Measurements from ENCODE around the gene SLC8A1.

The SLC8A1 gene

GRCh38 chr2:40178971-40179370 lies 272.9 kb downstream of the SLC8A1 start:
- DNase-seq, result no peak

DNA sequence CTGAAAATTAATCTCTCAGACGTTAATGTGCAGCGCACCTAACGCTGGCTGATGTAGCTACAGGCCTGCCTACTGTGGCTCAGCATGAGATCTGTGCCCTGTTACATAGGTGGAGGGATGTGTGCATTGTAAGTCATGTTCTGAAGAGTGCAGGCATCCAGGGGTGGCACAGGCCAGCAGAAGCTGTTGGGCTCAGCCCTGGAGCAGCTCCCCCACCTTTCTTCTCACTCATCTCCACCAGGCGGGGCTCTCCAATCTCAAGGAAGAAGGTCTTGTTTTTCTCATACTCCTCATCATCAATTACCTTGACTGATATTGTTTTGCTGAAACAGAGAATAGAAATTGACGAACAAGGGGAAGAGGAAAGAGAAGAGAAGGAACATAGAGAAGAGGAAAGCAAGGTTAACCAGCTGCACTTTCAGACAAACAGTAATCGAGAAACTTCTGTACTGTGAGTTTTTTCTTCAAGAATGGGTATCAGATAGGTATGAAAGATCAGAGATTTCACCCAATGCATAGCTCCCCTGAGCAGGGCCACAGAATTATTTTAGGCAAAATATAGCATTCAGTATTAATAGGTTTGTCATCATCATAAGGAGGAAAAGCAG lies 273.6 kb downstream of the SLC8A1 start:
- DNase-seq, result no peak

DNA sequence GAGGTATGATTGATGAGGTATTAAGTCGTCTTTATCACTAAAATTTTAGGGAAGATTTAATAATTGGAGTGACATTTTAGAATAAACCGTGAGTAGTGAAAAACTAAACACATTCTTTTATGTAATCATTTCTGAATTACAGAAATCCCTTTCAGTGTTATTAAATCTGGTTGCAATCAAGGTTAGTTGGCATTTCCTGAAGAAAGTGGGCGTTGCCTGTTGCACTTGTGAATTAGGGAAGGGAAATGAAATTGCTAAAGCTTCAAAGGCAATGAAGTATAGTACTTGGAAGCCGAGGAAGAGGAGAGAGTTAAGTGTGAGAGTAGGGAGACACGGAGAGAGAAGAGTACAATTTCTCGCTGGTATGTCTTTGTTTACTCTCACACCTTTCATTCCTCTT lies 274.5 kb downstream of the SLC8A1 start:
- no peak for DNase-seq

- DNase-seq, result no peak
Observed at GRCh38 chr2:40173276-40173675, 278.6 kb downstream of the SLC8A1 start.

DNA sequence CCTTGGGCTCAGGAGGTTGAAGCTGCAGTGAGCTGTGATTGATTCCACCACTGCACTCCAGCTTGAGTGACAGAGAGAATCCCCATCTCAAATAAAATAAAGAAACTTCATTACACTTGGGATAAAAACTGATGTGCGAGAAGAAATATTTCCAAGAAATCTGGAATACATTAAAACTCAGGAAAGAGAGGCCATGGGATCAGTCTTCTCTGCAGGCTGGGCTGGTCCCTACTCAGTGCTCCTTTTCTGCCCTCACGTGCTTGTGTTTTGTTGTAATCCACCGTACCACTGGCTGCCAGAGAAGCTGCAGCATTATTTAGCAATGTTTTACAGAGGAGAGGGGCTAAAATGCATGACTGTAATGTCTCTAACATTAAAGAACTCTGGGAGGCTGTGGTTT lies 282.0 kb downstream of the SLC8A1 start:
- DNase-seq, result no peak

- DNase-seq, result no peak
Observed at GRCh38 chr2:40169430-40169829, 282.5 kb downstream of the SLC8A1 start.

GRCh38 chr2:40168546-40168945 lies 283.3 kb downstream of the SLC8A1 start:
- DNase-seq, result no peak

DNA sequence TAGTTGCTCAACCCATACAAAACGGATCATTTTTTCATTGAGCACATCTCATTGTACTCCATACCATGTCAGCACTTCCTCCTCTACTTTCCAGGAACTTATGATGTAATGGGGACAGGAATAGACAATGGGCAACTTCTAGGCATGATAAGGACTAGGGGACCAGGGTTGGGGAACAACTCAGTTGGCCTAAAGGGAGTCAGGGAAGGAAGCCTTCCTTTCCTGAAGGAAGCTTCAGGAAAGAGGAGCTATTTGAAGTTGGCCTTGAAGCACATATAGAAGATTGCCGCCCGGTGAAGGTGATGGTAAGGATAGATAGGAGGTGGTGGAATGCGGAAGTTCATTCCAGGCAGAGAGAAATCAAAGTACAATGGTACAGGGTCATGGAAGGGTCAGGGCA lies 283.9 kb downstream of the SLC8A1 start:
- no peak for DNase-seq

GRCh38 chr2:40166006-40166405 lies 285.9 kb downstream of the SLC8A1 start:
- no peak for DNase-seq

GRCh38 chr2:40165509-40165844 lies 286.4 kb downstream of the SLC8A1 start:
- no peak for DNase-seq

GRCh38 chr2:40164736-40165508 lies 287.0 kb downstream of the SLC8A1 start:
- no peak for DNase-seq

GRCh38 chr2:40161986-40162385 lies 289.9 kb downstream of the SLC8A1 start:
- no peak for DNase-seq

GRCh38 chr2:40160751-40161218 lies 291.1 kb downstream of the SLC8A1 start:
- DNase-seq, result no peak

DNA sequence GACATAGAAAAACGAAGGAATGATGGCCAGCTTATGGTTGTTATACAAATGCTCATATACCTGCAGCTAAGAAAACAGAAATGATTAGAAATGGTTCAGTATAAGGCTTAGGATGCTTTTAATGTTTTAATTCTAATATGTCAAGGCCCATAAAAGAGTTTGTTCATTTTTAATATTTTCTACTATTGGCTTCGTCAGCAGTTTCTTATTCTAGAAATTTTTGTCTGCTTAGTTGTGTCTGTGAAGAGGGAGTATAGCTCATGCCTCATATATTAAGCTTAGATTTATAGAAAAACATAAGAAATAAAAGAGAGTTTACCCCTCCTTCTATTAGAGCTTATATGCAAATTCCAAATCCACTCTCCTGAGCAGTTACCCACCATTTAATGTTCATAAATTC lies 292.6 kb downstream of the SLC8A1 start:
- DNase-seq, result no peak

DNA sequence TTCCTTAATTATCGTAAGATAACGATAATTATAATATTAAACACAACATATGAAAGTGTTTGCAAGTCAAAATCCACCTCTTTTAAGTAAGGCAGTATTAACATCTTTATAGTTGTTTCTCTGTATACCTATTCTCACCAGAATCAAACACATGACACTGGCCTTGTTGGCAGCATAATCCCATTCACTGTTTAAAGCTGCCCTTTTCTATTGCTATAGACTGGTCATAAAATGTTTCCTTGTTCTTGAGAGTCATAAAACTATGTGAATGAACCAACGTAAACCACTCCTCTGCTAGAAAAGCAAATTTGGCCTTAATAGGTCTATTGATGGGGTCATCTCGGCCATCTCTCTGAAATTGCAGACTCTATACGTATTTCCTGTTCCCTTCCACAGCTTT lies 293.1 kb downstream of the SLC8A1 start:
- no peak for DNase-seq

GRCh38 chr2:40155728-40156127 lies 296.2 kb downstream of the SLC8A1 start:
- no peak for DNase-seq

DNA sequence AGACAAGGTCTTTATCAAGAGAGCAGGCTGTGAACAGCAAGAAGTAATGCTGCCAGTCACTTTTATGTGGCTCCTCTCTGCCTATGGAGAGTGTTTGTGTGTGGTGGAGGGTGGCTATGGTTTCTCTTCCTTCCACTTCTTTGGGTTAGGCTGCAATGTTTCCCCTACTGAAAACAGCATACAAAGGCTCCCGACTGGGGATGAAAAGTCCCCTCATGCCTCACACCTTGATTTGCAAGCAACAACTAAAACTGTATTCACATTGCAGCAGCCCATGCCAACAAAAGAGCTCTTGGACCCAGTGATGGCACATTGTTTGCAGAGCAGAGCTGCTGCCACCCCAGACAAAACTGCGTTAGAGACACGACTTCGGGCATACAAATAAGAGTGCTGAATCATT lies 301.6 kb downstream of the SLC8A1 start:
- DNase-seq, result no peak

GRCh38 chr2:40148334-40148733 lies 303.6 kb downstream of the SLC8A1 start:
- DNase-seq, result no peak

DNA sequence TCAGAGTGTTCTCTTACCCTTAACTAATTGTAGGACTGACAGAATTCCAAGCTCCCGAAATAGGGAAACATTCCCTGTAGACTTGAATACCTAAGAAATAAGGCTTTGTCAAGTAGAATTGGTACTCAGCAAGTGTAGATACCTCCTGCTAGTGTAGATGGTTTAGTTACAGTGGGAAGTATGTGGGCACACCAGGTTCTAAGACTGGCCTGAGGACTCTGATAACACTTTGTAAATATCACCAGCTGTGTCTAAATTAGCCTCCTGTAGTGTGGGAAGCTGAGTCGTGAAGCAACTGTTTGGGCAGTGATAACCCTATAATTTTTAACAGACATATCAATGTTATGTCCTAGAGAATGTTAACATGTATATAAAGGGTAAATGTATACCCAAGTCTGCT lies 304.5 kb downstream of the SLC8A1 start:
- peak; percentile 44 for DNase-seq

- DNase-seq, result no peak
Observed at GRCh38 chr2:40144022-40144421, 307.9 kb downstream of the SLC8A1 start.

DNA sequence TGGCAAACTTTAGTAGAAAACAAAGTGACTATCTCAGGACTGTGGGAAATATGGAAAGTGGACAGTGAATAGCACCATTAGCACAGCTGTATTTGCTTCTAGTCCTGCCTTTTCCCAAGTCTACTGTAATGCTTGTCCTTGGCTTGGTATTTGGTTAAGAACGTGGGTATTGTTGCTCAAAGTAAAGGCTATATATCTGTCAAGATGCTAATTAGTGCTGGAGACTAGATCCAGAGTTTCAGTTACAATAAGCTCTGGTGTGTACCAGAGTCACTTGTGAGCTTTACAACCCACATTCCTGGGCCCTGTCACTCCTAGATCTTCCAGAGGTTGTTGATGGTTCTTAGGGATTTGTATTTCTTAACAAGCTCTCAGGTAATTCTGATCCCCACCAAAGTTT lies 313.6 kb downstream of the SLC8A1 start:
- no peak for DNase-seq

- no peak for DNase-seq
Observed at GRCh38 chr2:40131081-40131704, 320.7 kb downstream of the SLC8A1 start.

- peak; percentile 19 for DNase-seq
Observed at GRCh38 chr2:40130251-40130994, 321.5 kb downstream of the SLC8A1 start.

DNA sequence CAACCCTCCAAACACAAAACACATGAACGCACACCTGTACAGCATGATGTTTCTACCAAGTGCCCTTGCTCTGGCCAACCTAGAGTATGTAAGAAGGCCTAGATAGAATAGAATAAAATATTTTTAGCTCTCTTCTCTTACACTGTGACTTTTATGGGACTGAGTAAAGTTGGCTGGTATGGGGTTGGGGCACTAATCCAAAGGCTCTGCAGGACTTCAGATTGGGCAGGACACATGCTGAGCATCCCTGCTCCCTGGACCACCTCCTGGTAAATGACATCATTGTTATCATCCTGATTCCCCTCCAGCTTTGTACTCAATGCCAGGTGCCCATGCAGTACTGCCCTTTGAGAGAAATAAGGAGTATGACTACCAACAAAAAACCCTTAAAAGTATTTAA lies 322.2 kb downstream of the SLC8A1 start:
- DNase-seq, result no peak
